NCI-H345 treated with DMSO at 0.1 percent for 48 hours (cell line): ENCODE data around the gene SLC4A2.

ENCODE experiments used
- DNase-seq: peaks from one replicate; lab custom pipeline; 2025; ENCODE audit not compliant: unreplicated experiment; lab: John Stamatoyannopoulos, UW

SLC4A2 gene

DNA sequence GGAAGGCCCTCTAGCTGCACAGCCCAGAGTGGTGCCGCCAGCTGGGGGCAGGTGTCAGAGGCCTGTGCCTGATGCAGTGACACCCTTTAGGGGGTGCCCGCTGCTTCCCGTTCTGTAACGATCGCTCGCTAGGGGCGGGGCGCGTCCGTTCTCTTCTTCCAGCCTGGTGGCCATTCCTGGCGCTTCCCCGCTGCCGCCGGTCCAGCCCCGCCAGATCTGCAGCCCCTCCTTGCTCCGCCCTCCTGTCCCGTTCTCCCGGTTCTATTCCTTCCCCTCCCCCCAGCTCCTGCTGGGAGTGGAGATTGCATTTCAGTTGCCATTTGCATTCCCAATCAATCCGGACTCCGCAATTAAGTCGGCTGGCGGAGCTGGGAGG lies 66.1 kb downstream of the SLC4A2 start:
- DNase-seq = no peak

DNA sequence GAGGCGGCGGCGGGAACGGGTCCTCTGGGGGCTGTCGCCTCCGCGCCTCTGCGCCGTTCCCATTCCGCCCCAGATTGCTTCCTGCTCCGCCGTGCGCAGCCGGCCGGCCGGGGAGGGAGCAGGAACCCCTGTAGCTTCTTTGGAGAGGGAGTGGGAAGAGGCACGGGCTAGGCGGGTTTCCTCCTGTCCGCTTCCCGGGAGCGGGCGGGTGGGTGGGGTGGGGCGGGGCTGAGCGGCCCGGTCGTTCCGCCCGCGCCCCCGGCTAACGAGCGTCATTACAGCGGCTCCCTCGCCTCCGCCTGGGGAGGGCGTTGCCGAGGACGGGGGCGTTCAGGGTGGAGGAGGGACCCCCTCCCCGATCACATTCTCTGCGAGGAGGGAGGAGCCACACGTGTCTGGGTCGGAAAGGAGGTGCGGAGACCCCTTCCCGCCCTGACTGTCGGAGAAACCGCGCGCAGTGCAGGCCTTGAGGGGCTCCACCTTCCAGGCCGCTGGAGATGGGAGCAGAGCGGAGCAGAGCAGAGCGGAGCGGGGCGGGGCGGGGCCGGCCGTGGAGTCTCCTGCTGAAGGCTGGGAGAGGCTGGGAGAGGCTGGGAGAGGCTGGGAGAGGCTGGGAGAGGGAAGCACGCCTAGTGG lies 66.6 kb downstream of the SLC4A2 start:
- no peak for DNase-seq
